GM12891 (cell line): Measurements from ENCODE around the gene TNFRSF12A.

Experiments used
- POLR2A ChIP-seq: IDR thresholded peaks from 2 replicates; pipeline ENCODE4 v1.6.1; 2011; ENCODE audit warnings: low read depth, low read length, control low read depth
- POLR2AphosphoS5 ChIP-seq: IDR thresholded peaks from 2 replicates; pipeline ENCODE4 v1.6.1; 2011; ENCODE audit warnings: low read depth, low read length, control low read depth
- POU2F2 ChIP-seq: IDR thresholded peaks from 2 replicates; pipeline ENCODE4 v1.6.1; 2011; ENCODE audit warnings: low read depth, mild to moderate bottlenecking, control low read depth, low read length, moderate library complexity
- TAF1 ChIP-seq: IDR thresholded peaks from 2 replicates; pipeline ENCODE4 v1.6.1; 2011; ENCODE audit warnings: low read depth, low read length, control low read depth

DNA sequence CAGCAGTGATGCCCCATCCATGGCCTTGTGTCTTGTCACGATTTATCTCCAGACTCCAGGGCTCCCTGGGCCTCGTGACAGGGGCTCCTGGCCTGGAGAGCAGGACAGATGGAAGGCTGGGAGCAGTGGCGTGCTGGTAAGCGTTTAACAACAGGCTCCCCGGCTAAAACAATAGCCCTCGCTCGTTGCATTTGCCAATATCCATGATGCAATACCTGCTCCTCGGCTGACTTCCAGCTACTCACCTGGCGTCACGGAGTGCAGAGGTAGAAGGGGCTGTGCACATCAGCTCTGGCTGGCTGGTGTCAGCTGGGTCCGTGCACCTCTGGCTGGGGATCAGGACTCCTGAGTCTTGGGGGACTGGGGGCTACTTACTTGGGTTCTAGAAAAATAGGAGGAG, 18.1 kb downstream of the TNFRSF12A start:
- TF ChIP-seq POU2F2 = no peak
- no peak for TF ChIP-seq TAF1
- no peak for TF ChIP-seq POLR2AphosphoS5
- TF ChIP-seq POLR2A = no peak
